22Rv1 (cell line): ENCODE results near the gene RAB7B.

ENCODE experiments used
- CTCF ChIP-seq: fragments of 450-650 bp; IDR thresholded peaks from 2 replicates; pipeline ENCODE4 v1.5.1; 2017; ENCODE audit warnings: mild to moderate bottlenecking
- ZFX ChIP-seq: fragments of 450-650 bp; IDR thresholded peaks from 2 replicates; pipeline ENCODE4 v1.6.1; 2017; ENCODE audit warnings: antibody characterized with exemption, borderline replicate concordance

DNA sequence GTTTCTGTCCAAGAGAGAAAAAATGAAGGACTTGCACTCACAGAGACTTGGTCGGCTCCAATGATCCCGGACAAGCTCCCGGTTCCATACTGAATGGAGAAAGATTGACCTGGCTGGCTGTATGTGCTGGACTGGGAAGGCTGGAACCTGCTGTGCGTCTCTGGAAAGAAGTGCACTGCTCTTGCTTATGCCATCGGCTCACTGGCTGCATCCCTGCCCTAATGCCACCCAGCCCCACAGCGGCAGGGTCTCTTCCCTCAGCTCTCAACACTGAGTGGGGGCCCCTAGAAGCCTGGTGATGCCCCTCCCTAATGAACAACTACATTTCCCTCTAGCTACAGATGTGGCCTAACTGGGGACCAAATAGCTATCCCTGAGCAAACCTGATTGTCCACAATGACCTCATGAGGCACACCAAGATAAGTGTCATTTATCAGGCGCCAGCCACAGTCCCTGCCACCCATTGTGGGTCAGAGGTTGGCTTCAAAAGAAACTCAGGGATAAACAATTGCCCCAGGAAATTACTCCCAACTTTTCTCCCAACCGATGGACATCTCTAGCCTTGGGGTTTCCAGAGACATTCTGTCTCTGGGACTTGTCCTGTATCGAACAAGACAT, 17.9 kb upstream of the RAB7B start:
- no peak for TF ChIP-seq CTCF
- no peak for TF ChIP-seq ZFX
